Memory B cell (primary cell): ENCODE data around the gene MS4A15.

Experiments
- ATAC-seq: fragments of 150-1000 bp; cut with Tn5 transposase; 2 replicates; pipeline ENCODE4 v1.10.0; 2021; ENCODE audit warnings: low read depth, mild to moderate bottlenecking, moderate library complexity
- DNase-seq, 2 donors: peaks; one replicate each; pipeline ENCODE4 v3.0.0; 2022; ENCODE audit warnings: low spot score in 2 of 2
- H3K27ac Mint-ChIP-seq: one replicate; pipeline ENCODE4 v1.8.0; 2022; ENCODE audit warnings: mild to moderate bottlenecking, moderate library complexity, mixed read lengths
- H3K27me3 Mint-ChIP-seq: one replicate; pipeline ENCODE4 v1.8.0; 2022; ENCODE audit warnings: mixed read lengths
- H3K36me3 Mint-ChIP-seq: one replicate; pipeline ENCODE4 v1.8.0; 2022; ENCODE audit warnings: mild to moderate bottlenecking, mixed read lengths
- H3K4me1 Mint-ChIP-seq: one replicate; pipeline ENCODE4 v1.8.0; 2022; ENCODE audit warnings: mixed read lengths
- H3K4me3 Mint-ChIP-seq: one replicate; pipeline ENCODE4 v1.8.0; 2022; ENCODE audit warnings: mild to moderate bottlenecking, moderate library complexity, mixed read lengths
- H3K9me3 Mint-ChIP-seq: one replicate; pipeline ENCODE4 v1.8.0; 2022; ENCODE audit warnings: mixed read lengths

The MS4A15 gene

DNA sequence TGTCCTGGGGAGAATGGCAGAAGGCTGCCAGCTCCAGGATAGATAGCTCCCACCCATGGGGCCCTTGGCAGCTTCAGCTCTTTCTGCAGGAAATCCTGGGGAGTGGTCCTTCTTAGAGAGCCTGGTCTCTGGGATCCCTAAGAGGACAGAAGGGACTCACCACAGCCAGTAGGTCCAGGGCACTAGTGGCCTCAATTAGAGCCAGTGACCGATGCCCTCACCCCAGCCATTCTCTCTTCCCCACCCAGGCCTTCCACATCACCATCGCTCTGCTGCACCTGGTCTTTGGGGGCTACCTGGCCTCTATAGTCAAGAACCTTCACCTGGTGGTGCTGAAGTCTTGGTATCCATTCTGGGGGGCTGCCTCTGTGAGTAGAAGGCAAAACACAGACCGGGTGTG, 34.1 kb downstream of the MS4A15 start:
- H3K36me3 Mint-ChIP-seq, result no peaks in the 10 kb centered on the region
- H3K27ac Mint-ChIP-seq, result no peak overlapping the region
- peaks cover 4% of the 10 kb centered on the region for H3K27me3 Mint-ChIP-seq
- no peak overlapping the region for H3K4me3 Mint-ChIP-seq
- no peaks in the 10 kb centered on the region for H3K4me1 Mint-ChIP-seq
- no peaks in the 10 kb centered on the region for H3K9me3 Mint-ChIP-seq
- ATAC-seq (no peak), DNase-seq (no peak)

DNA sequence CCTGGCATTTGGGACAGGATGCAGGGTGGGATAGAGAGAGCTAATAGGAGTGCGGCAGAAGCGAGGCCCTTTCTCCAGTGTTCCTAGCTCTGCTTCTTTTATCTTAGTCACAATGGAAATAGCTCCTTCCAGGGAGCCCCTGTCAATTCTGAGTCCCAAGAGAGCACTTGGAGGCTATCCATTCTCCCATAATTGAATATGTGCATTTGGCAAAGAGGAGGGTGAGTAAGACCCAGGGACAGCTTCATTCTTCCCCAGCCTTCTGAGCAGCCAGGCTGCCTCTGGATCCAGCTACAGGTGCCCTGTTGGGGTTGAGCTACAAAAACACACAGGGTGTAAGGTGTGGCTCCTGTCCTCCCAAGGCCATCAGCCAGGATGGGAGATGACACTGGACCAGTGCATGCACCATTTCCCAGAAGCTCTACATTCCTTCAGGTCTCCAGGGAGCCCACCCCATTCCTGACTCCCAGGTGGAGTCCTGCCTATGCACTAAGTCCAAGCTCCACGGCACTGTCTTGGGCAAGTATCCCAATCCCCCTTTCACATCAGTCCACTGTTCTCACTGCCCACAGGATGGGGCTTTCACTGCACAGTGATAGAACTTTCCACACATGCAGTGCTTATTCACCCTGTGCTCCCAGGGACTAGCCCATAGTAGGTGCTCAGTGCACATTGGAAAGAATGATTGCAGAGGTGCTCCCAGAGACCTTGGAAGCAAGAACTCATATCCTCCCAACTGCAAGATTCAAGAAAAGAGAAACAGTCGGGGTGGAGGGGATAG, 34.7 kb downstream of the MS4A15 start:
- H3K27me3 Mint-ChIP-seq, result peaks cover 4% of the 10 kb centered on the region
- no peaks in the 10 kb centered on the region for H3K36me3 Mint-ChIP-seq
- no peak for DNase-seq
- H3K4me3 Mint-ChIP-seq, result no peak overlapping the region
- no peak for ATAC-seq
- no peaks in the 10 kb centered on the region for H3K4me1 Mint-ChIP-seq
- no peaks in the 10 kb centered on the region for H3K9me3 Mint-ChIP-seq
- no peak overlapping the region for H3K27ac Mint-ChIP-seq

DNA sequence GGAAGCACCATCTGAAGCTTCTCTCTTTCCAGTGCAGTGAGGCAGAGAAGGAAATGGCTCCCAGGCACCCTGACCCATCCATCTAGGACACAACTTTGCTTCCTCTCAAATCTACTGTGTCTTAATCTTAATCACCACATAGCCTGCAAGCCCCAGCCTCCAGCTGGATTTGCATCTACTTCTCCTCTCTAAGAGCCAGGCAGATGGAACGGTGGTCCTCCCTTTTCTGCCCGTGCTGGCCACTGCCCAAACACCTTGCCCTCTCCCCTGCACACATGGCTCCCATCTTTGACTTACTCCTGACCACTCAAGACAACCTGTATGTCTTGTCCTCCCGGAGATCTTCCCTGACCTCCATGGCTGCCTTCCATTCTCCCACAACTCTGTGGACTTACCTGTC, 35.9 kb downstream of the MS4A15 start:
- no peak overlapping the region for H3K27ac Mint-ChIP-seq
- ATAC-seq (no peak), DNase-seq (no peak)
- H3K4me1 Mint-ChIP-seq, result no peaks in the 10 kb centered on the region
- H3K36me3 Mint-ChIP-seq, result no peaks in the 10 kb centered on the region
- H3K4me3 Mint-ChIP-seq, result no peak overlapping the region
- no peaks in the 10 kb centered on the region for H3K9me3 Mint-ChIP-seq
- peaks cover 6% of the 10 kb centered on the region for H3K27me3 Mint-ChIP-seq

DNA sequence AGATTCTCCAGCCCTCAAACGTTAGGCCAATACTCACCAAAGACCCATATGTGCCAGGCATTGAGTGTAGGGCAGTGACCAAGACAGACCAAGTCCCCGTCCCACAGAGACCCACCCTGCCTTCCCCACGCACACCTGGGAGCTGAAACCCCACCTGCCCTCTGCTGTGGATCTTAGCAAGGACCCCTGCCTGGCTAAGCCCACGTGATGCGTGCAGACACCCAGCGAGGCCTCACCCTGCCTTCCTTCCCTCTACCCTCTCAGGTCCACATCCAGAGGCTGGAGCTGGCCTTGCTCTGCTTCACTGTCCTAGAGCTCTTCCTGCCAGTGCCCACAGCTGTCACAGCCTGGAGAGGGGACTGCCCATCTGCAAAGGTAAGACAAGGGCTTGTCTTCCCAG, 38.6 kb downstream of the MS4A15 start:
- H3K36me3 Mint-ChIP-seq, result no peaks in the 10 kb centered on the region
- no peak overlapping the region for H3K4me3 Mint-ChIP-seq
- H3K4me1 Mint-ChIP-seq, result no peaks in the 10 kb centered on the region
- no peak overlapping the region for H3K27ac Mint-ChIP-seq
- peaks cover 10% of the 10 kb centered on the region for H3K27me3 Mint-ChIP-seq
- no peaks in the 10 kb centered on the region for H3K9me3 Mint-ChIP-seq
- DNase-seq, result no peak
- no peak for ATAC-seq

DNA sequence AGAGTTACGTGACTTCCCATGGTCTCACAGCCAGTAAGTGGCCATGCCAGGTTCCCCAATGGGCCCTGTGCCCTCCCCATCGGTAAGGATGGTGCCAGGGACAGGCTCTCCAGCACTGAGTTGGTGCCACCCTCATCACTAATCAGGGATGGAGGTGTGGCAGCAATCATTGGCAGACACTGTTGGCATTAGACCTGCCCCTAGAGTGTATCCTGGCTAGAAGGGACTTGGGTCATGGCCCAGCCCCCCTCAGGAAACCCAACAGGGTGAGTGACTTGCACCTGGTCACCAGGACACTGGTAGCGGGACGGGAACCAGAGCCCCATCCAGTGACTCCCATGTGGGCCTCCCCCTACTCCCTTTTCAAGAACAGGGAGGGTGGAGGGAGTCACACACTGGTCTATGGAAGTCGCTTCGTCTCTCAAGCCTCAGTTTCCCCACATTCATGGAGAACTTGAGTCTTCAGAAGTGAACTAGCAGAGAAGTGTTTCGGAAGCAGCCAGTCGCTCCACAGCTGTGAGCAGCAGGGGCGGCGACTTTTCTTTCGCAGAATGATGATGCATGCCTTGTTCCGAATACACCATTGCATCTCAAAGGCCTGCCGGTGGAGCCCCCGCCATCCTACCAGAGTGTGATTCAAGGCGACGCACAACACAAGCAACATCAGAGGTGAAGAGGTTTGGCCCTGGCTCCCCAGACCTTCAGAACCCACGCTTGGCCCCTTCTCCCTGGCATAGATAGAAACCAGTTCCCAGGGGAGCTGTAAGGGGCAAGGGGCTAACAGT, 41.4 kb downstream of the MS4A15 start:
- H3K4me1 Mint-ChIP-seq, result no peaks in the 10 kb centered on the region
- H3K27me3 Mint-ChIP-seq, result peaks cover 14% of the 10 kb centered on the region
- H3K9me3 Mint-ChIP-seq, result no peaks in the 10 kb centered on the region
- H3K27ac Mint-ChIP-seq, result no peak overlapping the region
- DNase-seq (no peak), ATAC-seq (no peak)
- no peak overlapping the region for H3K4me3 Mint-ChIP-seq
- H3K36me3 Mint-ChIP-seq, result no peaks in the 10 kb centered on the region

DNA sequence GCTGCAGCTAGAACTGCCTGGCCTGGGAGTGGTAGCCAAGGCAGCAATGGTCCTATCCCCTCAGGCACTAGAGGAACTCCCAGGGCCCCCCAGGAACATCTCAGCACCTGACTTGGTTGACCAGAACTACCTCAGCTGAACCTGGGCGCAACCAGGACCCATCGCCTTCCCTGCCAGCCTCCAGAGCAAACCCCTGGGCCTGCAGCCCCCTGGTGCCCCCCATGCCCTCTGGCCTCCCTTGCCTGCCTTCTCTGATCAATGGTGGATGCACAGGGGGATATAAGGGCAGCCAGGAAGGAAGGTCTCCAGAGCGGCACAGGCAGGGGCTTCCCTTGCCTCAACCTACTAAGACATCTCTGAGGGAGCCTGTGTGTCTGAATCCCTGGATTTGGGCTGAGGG, 42.0 kb downstream of the MS4A15 start:
- Mint-ChIP-seq H3K9me3 (no peaks in the 10 kb centered on the region), H3K4me3 (no peak overlapping the region), H3K27ac (no peak overlapping the region), H3K36me3 (no peaks in the 10 kb centered on the region), H3K27me3 (peaks cover 14% of the 10 kb centered on the region), H3K4me1 (no peaks in the 10 kb centered on the region)
- DNase-seq (no peak), ATAC-seq (no peak)

DNA sequence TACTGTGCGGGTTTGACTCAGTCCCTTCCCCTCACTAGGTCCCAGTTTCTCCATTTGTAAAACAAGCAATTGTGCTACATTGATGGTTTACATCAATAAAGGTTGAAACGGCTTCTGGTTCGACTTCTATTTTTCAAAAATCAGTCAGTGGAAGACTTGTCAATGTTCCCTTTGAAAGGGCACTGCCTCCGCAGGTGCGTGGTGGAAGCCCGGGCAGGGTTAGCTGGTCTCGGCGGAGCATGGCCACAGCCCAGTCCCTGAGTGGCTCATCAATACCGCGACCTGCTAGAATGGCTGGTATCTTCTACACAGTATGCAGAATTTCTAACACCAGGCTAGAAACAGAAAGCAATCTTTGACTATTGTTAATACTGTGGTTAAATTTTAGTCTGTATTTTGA, 44.5 kb downstream of the MS4A15 start:
- ATAC-seq (no peak), DNase-seq (no peak)
- Mint-ChIP-seq H3K27ac (no peak overlapping the region), H3K4me1 (no peaks in the 10 kb centered on the region), H3K9me3 (no peaks in the 10 kb centered on the region), H3K36me3 (no peaks in the 10 kb centered on the region), H3K27me3 (peaks cover 19% of the 10 kb centered on the region), H3K4me3 (no peak overlapping the region)

DNA sequence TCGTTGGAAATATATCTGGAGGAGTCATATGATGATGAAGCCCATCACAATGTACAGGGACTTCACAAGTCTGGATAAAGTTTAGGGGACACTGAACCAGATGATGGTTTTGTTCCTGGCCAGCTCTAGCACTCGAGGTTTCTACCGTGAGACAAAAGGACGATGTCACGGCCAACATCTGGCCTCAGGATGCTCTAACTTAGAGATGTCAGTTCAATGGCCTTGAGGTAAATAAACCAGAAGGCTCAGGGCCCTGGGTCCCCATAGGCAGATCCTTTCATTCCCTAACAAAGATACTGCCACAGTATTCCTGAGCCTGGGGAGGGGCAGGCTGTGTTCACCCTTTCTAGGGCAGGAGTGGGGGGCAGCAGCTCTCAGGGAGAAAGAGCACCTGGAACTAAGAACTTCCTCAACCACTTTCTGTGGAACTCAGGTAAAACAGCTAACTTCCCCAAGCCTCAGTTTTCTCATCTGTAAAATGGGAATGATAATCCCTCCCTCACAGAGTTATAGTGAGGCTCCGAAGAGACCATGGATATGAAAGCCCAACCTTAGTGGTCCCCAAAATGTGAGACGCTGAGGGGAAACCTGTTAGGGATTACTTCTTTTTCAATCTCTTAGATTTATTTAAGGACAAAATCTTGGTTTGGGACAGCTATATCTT, 46.7 kb downstream of the MS4A15 start:
- H3K36me3 Mint-ChIP-seq, result no peaks in the 10 kb centered on the region
- no peak overlapping the region for H3K4me3 Mint-ChIP-seq
- no peak overlapping the region for H3K27ac Mint-ChIP-seq
- no peaks in the 10 kb centered on the region for H3K9me3 Mint-ChIP-seq
- H3K27me3 Mint-ChIP-seq, result peaks cover 20% of the 10 kb centered on the region
- ATAC-seq (no peak), DNase-seq (no peak)
- H3K4me1 Mint-ChIP-seq, result no peaks in the 10 kb centered on the region

DNA sequence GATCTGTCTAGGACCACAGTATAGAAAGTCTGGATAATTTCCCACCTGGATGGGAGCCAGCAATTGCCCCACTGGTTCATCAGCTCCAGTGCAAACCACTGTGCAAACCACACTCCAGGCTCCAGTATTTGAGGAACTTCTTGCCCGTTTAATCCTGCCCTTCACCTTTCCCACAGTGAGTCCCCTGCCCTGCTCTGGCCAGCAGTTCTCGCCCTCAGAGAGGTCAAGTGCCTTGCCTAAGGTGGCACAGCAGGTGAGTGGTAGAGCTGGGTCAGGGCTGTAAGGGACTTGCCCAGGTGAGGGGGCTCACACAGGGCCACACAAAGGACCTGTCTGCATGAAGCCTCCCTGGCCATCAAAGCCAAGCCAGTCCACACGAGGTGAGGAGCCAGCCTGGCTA, 52.6 kb downstream of the MS4A15 start:
- Mint-ChIP-seq H3K27me3 (peaks cover 25% of the 10 kb centered on the region), H3K36me3 (no peaks in the 10 kb centered on the region), H3K9me3 (peaks cover 9% of the 10 kb centered on the region), H3K4me3 (no peak overlapping the region), H3K27ac (no peak overlapping the region), H3K4me1 (peaks cover 3% of the 10 kb centered on the region)
- DNase-seq (no peak), ATAC-seq (no peak)

DNA sequence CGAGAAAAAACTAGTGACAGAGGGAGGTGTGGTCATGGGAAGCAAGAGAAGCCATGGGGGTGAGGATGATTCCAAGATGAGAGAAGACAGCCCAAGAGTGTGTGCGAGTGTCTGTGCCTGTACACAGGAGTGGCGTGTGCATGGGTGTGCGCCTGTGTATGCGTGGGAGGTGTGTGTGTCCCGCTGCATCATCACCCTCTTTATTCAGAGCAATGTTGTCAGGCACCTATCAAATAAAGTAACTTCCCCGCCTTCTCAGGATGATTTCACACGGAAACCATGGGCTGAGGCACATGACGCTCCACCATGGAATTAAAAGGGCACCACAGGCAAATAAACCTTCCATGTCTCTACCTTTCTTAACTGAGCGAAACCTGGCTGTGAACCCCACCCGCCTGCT, 53.0 kb downstream of the MS4A15 start:
- H3K4me3 Mint-ChIP-seq, result no peak overlapping the region
- ATAC-seq (no peak), DNase-seq (no peak)
- H3K9me3 Mint-ChIP-seq, result peaks cover 9% of the 10 kb centered on the region
- no peaks in the 10 kb centered on the region for H3K36me3 Mint-ChIP-seq
- H3K27ac Mint-ChIP-seq, result no peak overlapping the region
- peaks cover 3% of the 10 kb centered on the region for H3K4me1 Mint-ChIP-seq
- H3K27me3 Mint-ChIP-seq, result peaks cover 25% of the 10 kb centered on the region

DNA sequence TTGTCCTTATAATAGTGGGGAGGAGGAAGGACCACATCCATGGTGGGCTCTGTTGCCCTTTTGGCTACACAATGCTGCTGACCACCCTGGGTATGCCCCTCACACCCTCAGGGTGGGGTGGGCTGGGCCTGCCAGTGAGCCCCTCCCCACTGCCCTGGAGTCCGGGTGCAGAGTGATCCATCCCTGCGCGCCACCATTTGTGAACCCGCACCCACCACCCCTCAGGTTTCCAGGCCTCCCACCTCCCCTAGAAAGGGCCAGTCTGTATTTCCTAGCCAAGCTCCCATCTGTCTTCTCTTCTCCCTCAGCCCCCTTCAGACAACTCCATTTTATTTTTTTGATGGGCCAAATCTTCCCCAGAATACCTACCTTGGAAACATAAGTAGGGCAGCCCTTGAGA, 53.5 kb downstream of the MS4A15 start:
- Mint-ChIP-seq H3K27ac (no peak overlapping the region), H3K9me3 (peaks cover 9% of the 10 kb centered on the region), H3K4me1 (peaks cover 3% of the 10 kb centered on the region), H3K4me3 (no peak overlapping the region), H3K27me3 (peaks cover 25% of the 10 kb centered on the region), H3K36me3 (no peaks in the 10 kb centered on the region)
- ATAC-seq (no peak), DNase-seq (no peak)

DNA sequence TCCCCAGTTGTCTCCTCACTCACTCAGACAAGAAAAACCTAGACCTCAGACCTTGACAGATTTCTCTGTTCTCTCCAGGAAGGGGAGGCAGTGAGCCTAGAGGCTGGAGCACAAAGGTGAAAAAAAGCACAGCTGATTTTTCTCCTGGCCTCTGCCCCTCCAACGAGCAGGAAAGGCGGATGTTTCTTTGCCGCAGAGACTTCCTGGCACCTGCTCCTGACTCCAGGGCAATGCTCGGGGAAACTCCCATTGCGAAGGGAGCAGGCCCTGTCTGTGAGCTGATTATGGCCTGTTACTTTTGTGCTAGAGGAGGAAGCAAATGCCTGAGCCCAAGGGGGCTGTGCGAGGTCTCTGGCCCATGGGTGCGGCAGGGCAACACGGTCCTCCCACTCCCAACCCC, 53.9 kb downstream of the MS4A15 start:
- no peak overlapping the region for H3K4me3 Mint-ChIP-seq

DNA sequence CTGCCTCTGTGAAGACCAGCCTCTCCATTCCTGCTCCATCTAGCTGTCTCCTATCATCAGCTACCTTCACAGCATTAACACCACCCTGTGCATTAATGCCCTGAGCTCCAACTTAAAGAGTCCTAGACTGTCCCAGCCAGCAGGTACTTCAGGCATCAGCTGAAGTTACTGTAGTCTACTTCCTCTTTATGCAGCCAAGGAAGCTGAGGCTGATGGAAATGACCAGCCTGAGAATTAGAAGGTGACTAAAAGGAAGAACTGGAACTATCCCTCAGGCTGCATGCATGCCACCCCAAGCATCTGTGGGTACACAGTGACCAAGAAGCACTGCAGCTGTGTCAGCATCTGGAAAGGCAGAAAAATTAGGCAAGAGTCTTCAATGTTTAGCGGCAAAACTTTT, 56.7 kb downstream of the MS4A15 start:
- ATAC-seq (no peak), DNase-seq (no peak)
- Mint-ChIP-seq H3K9me3 (peaks cover 11% of the 10 kb centered on the region), H3K27ac (no peak overlapping the region), H3K36me3 (no peaks in the 10 kb centered on the region), H3K4me1 (peaks cover 3% of the 10 kb centered on the region), H3K27me3 (peaks cover 18% of the 10 kb centered on the region), H3K4me3 (no peak overlapping the region)

More for the DNA sequence above, 53.9 kb downstream of the MS4A15 start:
- no peak overlapping the region for H3K27ac Mint-ChIP-seq
- H3K4me1 Mint-ChIP-seq, result peaks cover 3% of the 10 kb centered on the region
- DNase-seq (no peak), ATAC-seq (no peak)
- peaks cover 24% of the 10 kb centered on the region for H3K27me3 Mint-ChIP-seq
- no peaks in the 10 kb centered on the region for H3K36me3 Mint-ChIP-seq
- H3K9me3 Mint-ChIP-seq, result peaks cover 9% of the 10 kb centered on the region

DNA sequence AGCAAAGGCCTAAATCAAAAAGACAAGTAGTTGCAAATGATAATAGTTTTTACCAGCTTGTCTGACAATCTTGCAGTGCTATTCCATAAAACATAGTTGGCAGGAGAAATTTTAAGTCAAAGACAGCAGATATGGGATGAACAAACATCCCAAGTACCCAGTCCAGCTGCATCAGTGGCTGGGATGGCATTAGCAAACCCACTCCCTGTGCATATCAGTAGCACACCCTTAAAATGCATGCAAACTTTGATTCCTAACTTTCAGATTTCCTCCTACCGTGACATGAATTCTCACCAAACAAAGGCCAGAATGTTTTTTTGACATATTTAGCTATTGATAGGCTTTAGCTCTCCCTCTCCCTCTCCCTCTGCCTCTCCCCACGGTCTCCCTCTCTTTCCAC, 57.4 kb downstream of the MS4A15 start:
- H3K9me3 Mint-ChIP-seq, result peaks cover 11% of the 10 kb centered on the region
- peaks cover 3% of the 10 kb centered on the region for H3K4me1 Mint-ChIP-seq
- ATAC-seq, result no peak
- no peak overlapping the region for H3K4me3 Mint-ChIP-seq
- peaks cover 19% of the 10 kb centered on the region for H3K27me3 Mint-ChIP-seq
- H3K27ac Mint-ChIP-seq, result no peak overlapping the region
- DNase-seq, result no peak
- H3K36me3 Mint-ChIP-seq, result no peaks in the 10 kb centered on the region
